ENCODE data around the gene PRPF39. TPM values are rescaled to one million over a fixed set of nuclear protein-coding genes. Genes with fewer than 3 reads are reported as not detected.

Gene PRPF39
- total RNA-seq, 2 donors from 2014 or later: 40.5 to 49.7 TPM

DNA sequence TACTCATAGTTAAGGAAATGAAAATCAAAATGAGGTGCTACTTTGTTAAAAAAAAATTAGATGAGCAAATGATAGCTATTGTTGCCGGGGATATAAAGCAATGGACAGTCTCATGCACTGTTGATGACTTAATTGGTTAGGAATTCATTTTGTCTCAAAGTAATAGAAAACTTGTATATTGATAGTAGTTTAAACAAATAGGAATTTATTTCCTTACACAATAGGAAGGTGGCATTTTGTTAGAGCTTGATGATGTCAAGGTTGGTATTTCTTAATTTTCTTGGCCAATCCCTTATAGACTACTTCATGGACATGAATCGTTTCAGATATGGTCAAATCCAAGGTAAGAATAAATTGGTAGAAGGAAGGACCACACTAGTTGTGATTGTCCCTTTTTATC is 7.8 kb downstream of the PRPF39 start:
- H3K4me1 Mint-ChIP-seq (ENCODE audit: low read depth): peaks cover 66% of the 10 kb centered on the region
- no peaks in the 10 kb centered on the region for H3K9me3 Mint-ChIP-seq
- H3K4me3 Mint-ChIP-seq: no peak overlapping the region
- peaks cover 8 to 29% of the 10 kb centered on the region in 2 donors for H3K36me3 Mint-ChIP-seq (ENCODE audit: insufficient read depth in 2 of 2)
- DNase-seq: no peak
- no peaks in the 10 kb centered on the region for H3K27me3 Mint-ChIP-seq (ENCODE audit: low read depth)
- H3K27ac Mint-ChIP-seq: peak overlapping the region; percentile 19
- ATAC-seq (replicated peaks in 1 of 2): no peak

DNA sequence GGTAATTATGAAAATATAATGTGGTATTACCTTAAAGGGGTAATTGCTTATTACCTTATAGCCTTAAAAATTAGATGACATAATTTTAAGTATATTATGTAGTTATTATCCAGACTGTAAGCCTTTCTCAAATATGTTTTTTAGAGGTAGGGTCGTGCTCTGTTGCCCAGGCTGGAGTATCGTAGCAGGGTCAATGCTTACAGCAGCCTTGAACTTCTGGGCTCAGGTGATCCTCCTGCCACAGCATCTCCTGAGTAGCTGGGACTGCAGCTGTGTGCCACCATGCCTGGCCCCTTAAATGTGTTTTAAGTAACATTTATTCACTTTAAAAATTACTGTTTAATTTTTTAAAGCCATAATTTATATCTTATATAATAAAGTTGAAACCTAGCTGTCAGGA is 10.4 kb downstream of the PRPF39 start:
- Mint-ChIP-seq H3K27me3 (ENCODE audit: low read depth) (no peaks in the 10 kb centered on the region), H3K4me3 (no peak overlapping the region), H3K36me3 (ENCODE audit: insufficient read depth in 2 of 2) (peaks cover 8 to 37% of the 10 kb centered on the region in 2 donors), H3K4me1 (ENCODE audit: low read depth) (peaks cover 42% of the 10 kb centered on the region), H3K9me3 (no peaks in the 10 kb centered on the region), H3K27ac (no peak overlapping the region)
- ATAC-seq (replicated peaks in 1 of 2) (no peak), DNase-seq (no peak)

- H3K36me3 Mint-ChIP-seq (ENCODE audit: insufficient read depth in 2 of 2): peaks cover 8 to 43% of the 10 kb centered on the region in 2 donors
- DNase-seq: no peak
- no peaks in the 10 kb centered on the region for H3K9me3 Mint-ChIP-seq
- ATAC-seq (replicated peaks in 1 of 2): peak; percentile 82 to 97
- peak overlapping the region in 1 of 2 donors; percentile 43 for H3K4me3 Mint-ChIP-seq
- H3K4me1 Mint-ChIP-seq (ENCODE audit: low read depth): peaks cover 33% of the 10 kb centered on the region
- H3K27me3 Mint-ChIP-seq (ENCODE audit: low read depth): no peaks in the 10 kb centered on the region
- peak overlapping the region; percentile 44 for H3K27ac Mint-ChIP-seq
Measured at GRCh38 chr14:45095143-45095542, 11.2 kb downstream of the PRPF39 start.

DNA sequence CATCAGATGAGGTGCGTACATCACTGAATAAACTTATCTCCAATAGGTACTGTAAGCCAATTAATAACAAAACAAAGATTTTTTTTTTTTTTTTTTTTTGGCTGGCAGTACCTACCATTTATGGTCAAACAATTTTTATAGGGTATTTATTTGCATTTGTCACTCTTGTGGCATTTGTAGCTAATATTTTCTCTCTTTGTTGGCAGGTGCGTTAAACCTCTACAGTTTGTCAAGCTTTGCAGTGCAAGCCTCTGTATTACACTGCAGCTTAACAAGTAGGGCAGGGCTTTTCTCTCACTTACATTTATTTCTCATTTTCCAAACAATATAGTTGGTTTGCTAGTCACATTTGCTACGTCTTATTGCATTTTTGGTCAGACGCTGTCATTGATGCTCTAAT is 12.3 kb downstream of the PRPF39 start:
- Mint-ChIP-seq H3K4me1 (ENCODE audit: low read depth) (peaks cover 23% of the 10 kb centered on the region), H3K4me3 (no peak overlapping the region), H3K9me3 (no peaks in the 10 kb centered on the region), H3K36me3 (ENCODE audit: insufficient read depth in 2 of 2) (peaks cover 8 to 50% of the 10 kb centered on the region in 2 donors), H3K27me3 (ENCODE audit: low read depth) (no peaks in the 10 kb centered on the region), H3K27ac (no peak overlapping the region)
- ATAC-seq (replicated peaks in 1 of 2): no peak
- DNase-seq: no peak

DNA sequence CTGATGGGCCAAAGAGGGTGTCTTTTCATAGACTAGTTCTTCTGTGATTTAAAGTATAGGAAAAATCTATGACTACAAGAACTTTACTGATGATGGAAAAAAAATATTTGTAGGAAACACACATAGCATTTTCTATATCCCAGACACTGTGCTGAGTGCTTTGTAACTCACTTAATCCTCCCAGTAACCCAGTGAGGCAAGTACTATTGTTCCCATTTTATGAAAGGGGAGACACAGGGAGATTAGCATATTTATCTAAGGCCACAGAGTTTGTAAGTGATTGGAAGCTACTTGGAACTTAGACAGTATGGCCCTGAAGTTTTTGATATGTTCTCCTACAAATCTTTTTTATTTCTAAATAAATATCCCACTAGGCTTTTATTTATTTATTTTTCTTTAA is 19.9 kb downstream of the PRPF39 start:
- Mint-ChIP-seq H3K36me3 (ENCODE audit: insufficient read depth in 2 of 2) (peaks cover 4 to 46% of the 10 kb centered on the region in 2 donors), H3K9me3 (peaks cover 0 to 2% of the 10 kb centered on the region in 2 donors), H3K4me3 (no peak overlapping the region), H3K27me3 (ENCODE audit: low read depth) (no peaks in the 10 kb centered on the region), H3K4me1 (ENCODE audit: low read depth) (no peaks in the 10 kb centered on the region), H3K27ac (peak overlapping the region; percentile 19)
- DNase-seq (no peak), ATAC-seq (replicated peaks in 1 of 2) (no peak)

DNA sequence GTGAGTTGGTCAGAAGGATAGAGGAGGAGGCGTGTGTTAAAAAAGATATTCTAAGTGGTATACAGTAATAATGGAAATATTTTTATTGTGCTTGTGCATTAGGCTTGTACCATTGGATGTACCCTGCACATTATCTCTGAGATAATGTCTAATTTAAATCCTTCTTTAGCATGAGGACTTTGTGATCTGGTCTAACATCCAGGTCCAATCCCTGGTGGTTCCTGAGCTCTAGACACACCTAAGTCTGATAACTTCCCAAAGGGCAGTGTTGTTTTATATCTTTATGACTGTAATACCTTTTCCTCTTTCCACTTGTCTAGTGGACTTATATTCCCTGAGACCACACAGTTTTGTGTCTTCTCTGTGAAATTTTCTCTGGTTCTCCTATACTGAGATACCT is 20.6 kb downstream of the PRPF39 start:
- no peak for ATAC-seq (replicated peaks in 1 of 2)
- peaks cover 0 to 2% of the 10 kb centered on the region in 2 donors for H3K9me3 Mint-ChIP-seq
- no peaks in the 10 kb centered on the region for H3K27me3 Mint-ChIP-seq (ENCODE audit: low read depth)
- H3K27ac Mint-ChIP-seq: peak overlapping the region; percentile 59
- no peak for DNase-seq
- no peaks in the 10 kb centered on the region for H3K4me1 Mint-ChIP-seq (ENCODE audit: low read depth)
- peaks cover 4 to 42% of the 10 kb centered on the region in 2 donors for H3K36me3 Mint-ChIP-seq (ENCODE audit: insufficient read depth in 2 of 2)
- H3K4me3 Mint-ChIP-seq: no peak overlapping the region

GRCh38 chr14:45112896-45113781 is 29.2 kb downstream of the PRPF39 start:
- Mint-ChIP-seq H3K27ac (peak overlapping the region; percentile 98), H3K4me1 (ENCODE audit: low read depth) (peaks cover 25% of the 10 kb centered on the region), H3K36me3 (ENCODE audit: insufficient read depth in 2 of 2) (peaks cover 12 to 33% of the 10 kb centered on the region in 2 donors), H3K4me3 (peak overlapping the region; percentile 7 to 86), H3K27me3 (ENCODE audit: low read depth) (no peaks in the 10 kb centered on the region), H3K9me3 (no peaks in the 10 kb centered on the region)
- peak; percentile 50 to 73 for ATAC-seq (replicated peaks in 1 of 2)
- no peak for DNase-seq

DNA sequence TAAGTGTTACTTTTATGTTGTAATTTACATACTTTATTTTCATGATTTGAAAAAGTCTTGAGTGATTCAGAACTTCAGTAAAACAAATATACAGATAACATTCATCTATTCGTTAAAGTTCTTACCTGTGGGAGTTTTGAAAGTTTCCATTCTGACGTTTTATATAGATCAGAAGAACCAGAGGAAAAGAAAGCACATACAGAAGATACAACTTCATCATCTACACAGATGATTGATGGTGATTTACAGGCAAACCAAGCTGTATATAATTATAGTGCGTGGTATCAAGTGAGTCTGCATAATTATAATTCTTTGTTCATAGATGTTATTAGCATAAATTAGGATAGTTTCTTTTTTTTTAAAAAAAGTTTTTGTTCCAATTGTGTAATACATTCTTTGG is 30.4 kb downstream of the PRPF39 start:
- Mint-ChIP-seq H3K9me3 (no peaks in the 10 kb centered on the region), H3K27ac (peak overlapping the region; percentile 93), H3K4me1 (ENCODE audit: low read depth) (peaks cover 25% of the 10 kb centered on the region), H3K36me3 (ENCODE audit: insufficient read depth in 2 of 2) (peaks cover 14 to 30% of the 10 kb centered on the region in 2 donors), H3K27me3 (ENCODE audit: low read depth) (no peaks in the 10 kb centered on the region), H3K4me3 (peak overlapping the region in 1 of 2 donors; percentile 55)
- peak; percentile 87 to 91 for ATAC-seq (replicated peaks in 1 of 2)
- no peak for DNase-seq

GRCh38 chr14:45118594-45118993 is 34.7 kb downstream of the PRPF39 start:
- Mint-ChIP-seq H3K9me3 (no peaks in the 10 kb centered on the region), H3K27ac (no peak overlapping the region), H3K4me3 (no peak overlapping the region), H3K36me3 (ENCODE audit: insufficient read depth in 2 of 2) (peaks cover 5 to 24% of the 10 kb centered on the region in 2 donors), H3K4me1 (ENCODE audit: low read depth) (peaks cover 20% of the 10 kb centered on the region), H3K27me3 (ENCODE audit: low read depth) (no peaks in the 10 kb centered on the region)
- ATAC-seq (replicated peaks in 1 of 2) (no peak), DNase-seq (no peak)

DNA sequence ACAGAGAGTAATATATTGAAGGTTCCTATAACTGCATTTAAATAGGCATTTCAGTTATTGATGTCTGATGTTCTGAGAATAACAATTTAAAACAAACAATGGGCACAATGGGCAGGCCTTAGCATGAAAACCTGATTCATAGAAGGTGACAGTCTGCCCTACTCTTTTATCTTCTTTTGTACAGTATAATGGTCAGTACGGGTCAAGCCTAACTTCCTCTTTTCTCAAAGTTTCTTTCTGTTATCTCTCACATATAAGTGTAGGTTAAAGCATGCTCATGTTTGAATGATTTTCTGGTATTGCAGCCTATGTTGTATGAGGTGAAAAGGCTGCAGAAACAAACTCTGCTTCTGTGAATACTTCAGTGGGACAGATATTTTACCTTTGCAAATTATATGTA is 36.2 kb downstream of the PRPF39 start:
- no peak overlapping the region for H3K27ac Mint-ChIP-seq
- H3K36me3 Mint-ChIP-seq (ENCODE audit: insufficient read depth in 2 of 2): peaks cover 4 to 28% of the 10 kb centered on the region in 2 donors
- H3K4me3 Mint-ChIP-seq: no peak overlapping the region
- no peak for ATAC-seq (replicated peaks in 1 of 2)
- no peak for DNase-seq
- H3K4me1 Mint-ChIP-seq (ENCODE audit: low read depth): peaks cover 7% of the 10 kb centered on the region
- no peaks in the 10 kb centered on the region for H3K27me3 Mint-ChIP-seq (ENCODE audit: low read depth)
- H3K9me3 Mint-ChIP-seq: no peaks in the 10 kb centered on the region

DNA sequence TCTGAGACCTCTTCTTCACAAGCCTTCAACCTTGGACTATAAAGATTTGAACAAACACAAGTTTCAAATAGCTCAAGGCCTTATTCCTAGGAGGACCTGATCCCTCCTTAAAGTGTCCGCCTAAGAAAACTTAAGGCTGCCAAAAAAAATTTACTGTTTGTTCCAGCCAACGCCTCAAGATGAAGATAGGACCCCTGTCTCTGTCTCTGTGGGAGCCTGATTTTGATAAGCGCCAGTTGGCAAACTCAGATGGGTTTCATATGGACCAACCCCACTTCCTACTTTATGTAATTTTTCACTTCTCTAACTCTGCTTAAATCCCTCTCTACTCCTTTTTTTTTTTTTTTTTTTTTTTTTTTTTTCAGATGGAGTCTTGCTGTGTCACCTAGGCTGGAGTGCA is 39.4 kb downstream of the PRPF39 start:
- no peaks in the 10 kb centered on the region for H3K4me1 Mint-ChIP-seq (ENCODE audit: low read depth)
- no peak overlapping the region for H3K4me3 Mint-ChIP-seq
- no peak overlapping the region for H3K27ac Mint-ChIP-seq
- H3K36me3 Mint-ChIP-seq (ENCODE audit: insufficient read depth in 2 of 2): peaks cover 7 to 31% of the 10 kb centered on the region in 2 donors
- H3K27me3 Mint-ChIP-seq (ENCODE audit: low read depth): no peaks in the 10 kb centered on the region
- H3K9me3 Mint-ChIP-seq: no peaks in the 10 kb centered on the region
- no peak for DNase-seq
- ATAC-seq (replicated peaks in 1 of 2): no peak

DNA sequence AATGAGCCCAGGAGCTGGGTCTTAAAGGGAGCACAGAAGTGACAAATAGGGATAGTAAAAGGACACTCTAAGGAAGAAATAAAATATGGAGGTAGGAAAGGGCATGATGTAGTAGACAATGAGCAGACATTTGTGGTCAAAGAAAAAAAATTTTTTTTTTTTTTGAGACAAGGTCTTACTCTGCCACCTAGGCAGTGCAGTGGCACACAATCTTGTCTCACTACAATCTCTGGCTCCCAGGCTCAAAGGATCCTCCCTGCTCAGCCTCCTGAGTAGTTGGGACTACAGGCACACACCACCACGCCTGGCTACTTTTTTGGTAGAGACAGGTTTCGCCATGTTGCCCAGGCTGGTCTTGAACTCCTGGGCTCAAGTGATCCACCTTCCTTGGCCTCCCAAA is 41.8 kb downstream of the PRPF39 start:
- Mint-ChIP-seq H3K27ac (peak overlapping the region; percentile 35), H3K36me3 (ENCODE audit: insufficient read depth in 2 of 2) (peaks cover 4 to 26% of the 10 kb centered on the region in 2 donors), H3K27me3 (ENCODE audit: low read depth) (no peaks in the 10 kb centered on the region), H3K4me1 (ENCODE audit: low read depth) (no peaks in the 10 kb centered on the region), H3K4me3 (no peak overlapping the region), H3K9me3 (no peaks in the 10 kb centered on the region)
- no peak for ATAC-seq (replicated peaks in 1 of 2)
- no peak for DNase-seq

GRCh38 chr14:45128963-45129629 is 45.2 kb downstream of the PRPF39 start:
- no peak for ATAC-seq (replicated peaks in 1 of 2)

More at GRCh38 chr14:45128963-45129629, 45.2 kb downstream of the PRPF39 start:
- Mint-ChIP-seq H3K36me3 (ENCODE audit: insufficient read depth in 2 of 2) (peaks cover 4 to 17% of the 10 kb centered on the region in 2 donors), H3K4me1 (ENCODE audit: low read depth) (peaks cover 17% of the 10 kb centered on the region), H3K4me3 (no peak overlapping the region), H3K27ac (no peak overlapping the region), H3K9me3 (no peaks in the 10 kb centered on the region), H3K27me3 (ENCODE audit: low read depth) (no peaks in the 10 kb centered on the region)
- DNase-seq: no peak

All from activated T-cell treated with anti-CD3 and anti-CD28 coated beads, Interleukin-2, amount 50 U/mL, for 72 hours (primary cell).